SK-N-SH (cell line): ENCODE results near the gene WSB2.

Source experiments
- CHD2 ChIP-seq: fragments of 150-350 bp; IDR thresholded peaks from 2 replicates; pipeline ENCODE4 v1.6.1; 2018; ENCODE audit warnings: low read length; ENCODE audit not compliant: partially characterized antibody
- CTCF ChIP-seq: fragments of 200-600 bp; sonication (generic); IDR thresholded peaks from 2 replicates; pipeline ENCODE4 v1.6.1; 2017; ENCODE audit warnings: antibody characterized with exemption, mild to moderate bottlenecking, moderate library complexity
- EP300 ChIP-seq, 2 experiments: IDR thresholded peaks; 2 replicates each; pipeline versions ENCODE4 v1.4.0 to v1.6.1; 2012; ENCODE audit warnings: borderline replicate concordance in 1 of 2, low read depth in 1 of 2, low read length in 1 of 2
- EZH2phosphoT487 ChIP-seq: fragments of 200-600 bp; sonication (generic); IDR thresholded peaks from 2 replicates; pipeline ENCODE4 v1.6.1; 2017; ENCODE audit warnings: low read depth, mixed run types, mild to moderate bottlenecking, antibody characterized with exemption, moderate library complexity, borderline replicate concordance
- JUND ChIP-seq: IDR thresholded peaks from 2 replicates; pipeline ENCODE4 v1.4.0; 2012
- MAX ChIP-seq: IDR thresholded peaks from 2 replicates; pipeline ENCODE4 v1.4.0; 2012; ENCODE audit warnings: low read depth
- MXI1 ChIP-seq: IDR thresholded peaks from 2 replicates; pipeline ENCODE4 v1.6.1; 2012; ENCODE audit warnings: mild to moderate bottlenecking, low read depth, low read length, improper control_type of control experiment
- POLR2AphosphoS5 ChIP-seq: IDR thresholded peaks from 2 replicates; pipeline ENCODE4 v1.6.1; 2012; ENCODE audit warnings: low read depth, low read length
- RAD21 ChIP-seq: IDR thresholded peaks from 2 replicates; pipeline ENCODE4 v1.6.1; 2012; ENCODE audit warnings: mild to moderate bottlenecking, low read length
- RFX5 ChIP-seq: IDR thresholded peaks from 2 replicates; pipeline ENCODE4 v1.6.1; 2012; ENCODE audit warnings: mild to moderate bottlenecking, improper control_type of control experiment, low read length
- TAF1 ChIP-seq: IDR thresholded peaks from 2 replicates; pipeline ENCODE4 v1.6.1; 2012; ENCODE audit warnings: low read depth, mild to moderate bottlenecking, low read length, moderate library complexity, borderline replicate concordance
- TEAD4 ChIP-seq: IDR thresholded peaks from 2 replicates; pipeline ENCODE4 v1.4.0; 2012; ENCODE audit warnings: mild to moderate bottlenecking, borderline replicate concordance; ENCODE audit not compliant: insufficient read depth
- YY1 ChIP-seq: IDR thresholded peaks from 2 replicates; pipeline ENCODE4 v1.4.0; 2012; ENCODE audit warnings: low read depth, mild to moderate bottlenecking
- TF ChIP-seq, protein P1 (sequence below): IDR thresholded peaks from 2 replicates; pipeline ENCODE4; 2012

- TF ChIP-seq TAF1 (no peak), EP300 (IDR thresholded peaks at IDR 0.05; ENCODE audit: borderline replicate concordance in 1 of 2, low read depth in 1 of 2, low read length in 1 of 2) (no peak), CTCF (no peak), TEAD4 (no peak), MAX (no peak), RFX5 (no peak), EZH2phosphoT487 (no peak), CHD2 (no peak), MXI1 (no peak), JUND (no peak), RAD21 (no peak), YY1 (no peak), POLR2AphosphoS5 (no peak)
- TF ChIP-seq, protein P1, sequence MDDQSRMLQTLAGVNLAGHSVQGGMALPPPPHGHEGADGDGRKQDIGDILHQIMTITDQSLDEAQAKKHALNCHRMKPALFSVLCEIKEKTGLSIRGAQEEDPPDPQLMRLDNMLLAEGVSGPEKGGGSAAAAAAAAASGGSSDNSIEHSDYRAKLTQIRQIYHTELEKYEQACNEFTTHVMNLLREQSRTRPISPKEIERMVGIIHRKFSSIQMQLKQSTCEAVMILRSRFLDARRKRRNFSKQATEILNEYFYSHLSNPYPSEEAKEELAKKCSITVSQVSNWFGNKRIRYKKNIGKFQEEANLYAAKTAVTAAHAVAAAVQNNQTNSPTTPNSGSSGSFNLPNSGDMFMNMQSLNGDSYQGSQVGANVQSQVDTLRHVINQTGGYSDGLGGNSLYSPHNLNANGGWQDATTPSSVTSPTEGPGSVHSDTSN = no peak
Observed at GRCh38 chr12:118033902-118034301, 27.1 kb downstream of the WSB2 start.
